GM18520 (cell line): ENCODE data around the gene BET1L.
A peak's percentile ranks its signal among the peaks of the same experiment; 100 is the strongest.
"Not testable (repeated sequence)": the region's sequence is repeated elsewhere in the genome, so short reads cannot be mapped to it uniquely, and the experiment has no call there.

ENCODE experiments used
- ATAC-seq: cut with Tn5 transposase; IDR thresholded peaks from one replicate; pipeline ENCODE4 v1.9.1; 2021; ENCODE audit not compliant: unreplicated experiment

Gene BET1L, protein sequence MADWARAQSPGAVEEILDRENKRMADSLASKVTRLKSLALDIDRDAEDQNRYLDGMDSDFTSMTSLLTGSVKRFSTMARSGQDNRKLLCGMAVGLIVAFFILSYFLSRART

DNA sequence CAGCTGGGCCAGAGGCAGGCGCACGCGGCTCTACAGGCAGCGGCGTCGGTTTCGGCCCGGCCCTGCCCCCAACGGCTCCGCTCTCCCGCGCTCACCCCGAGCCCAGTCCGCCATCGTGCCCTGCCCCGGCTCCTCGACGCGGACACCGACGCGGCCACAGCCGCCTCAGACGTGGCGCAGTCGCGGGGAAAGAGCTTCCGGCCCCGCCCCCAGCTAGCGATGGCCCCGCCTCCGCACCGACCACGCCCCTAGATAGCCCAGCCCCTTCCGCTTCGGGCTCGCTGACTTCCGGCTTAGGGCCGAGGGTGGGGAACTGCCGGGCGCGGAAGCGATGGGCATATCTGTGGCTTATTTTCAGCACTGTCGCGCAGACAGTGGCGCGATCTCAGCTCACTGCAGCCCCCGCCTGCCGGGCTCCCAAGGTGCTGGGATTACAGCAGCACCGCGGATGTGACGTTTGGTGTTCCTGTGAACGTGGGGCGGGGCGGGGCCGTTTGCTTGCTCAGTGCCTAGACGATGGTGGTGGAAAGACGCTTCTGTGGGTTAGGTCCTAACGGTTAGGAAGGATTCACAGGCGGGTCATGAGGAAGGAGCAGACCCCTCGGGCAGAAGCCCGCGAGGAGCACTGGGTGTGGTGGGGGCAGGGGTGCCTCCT lies at the start of gene BET1L, which contains the start of gene RIC8A:
Gene BET1L (minus strand): TSS at position 192 of the 655 bp plus-strand sequence. CDS start 78 bp downstream, at position 114.
Gene RIC8A (plus strand): TSS at position 501 of the 655 bp plus-strand sequence. CDS start 1,147 bp downstream, outside the sequence.
- peak; percentile 77 for ATAC-seq

GRCh38 chr11:255816-256215 lies 48.6 kb upstream of the BET1L start:
- ATAC-seq: no peak

DNA sequence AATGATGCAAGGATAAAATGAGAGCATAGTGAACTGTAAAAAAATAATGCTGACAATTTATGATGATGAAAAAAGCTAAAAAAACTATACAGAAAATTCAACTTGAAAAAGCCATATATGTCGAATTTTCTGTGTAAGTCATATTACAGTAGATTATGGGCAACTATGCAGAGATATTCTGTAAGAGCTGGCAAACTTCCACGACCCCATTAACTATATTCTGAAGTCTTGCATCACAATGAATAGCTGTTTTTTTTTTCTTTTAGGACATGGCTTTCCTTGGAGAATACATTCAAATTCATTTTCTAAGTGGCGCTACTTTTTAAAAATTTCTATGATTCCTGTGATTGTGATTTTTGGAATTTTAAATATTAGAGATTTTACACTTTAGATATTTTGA lies 48.0 kb upstream of the BET1L start:
- no peak for ATAC-seq

- no peak for ATAC-seq
Observed at GRCh38 chr11:253886-254270, 46.7 kb upstream of the BET1L start.

GRCh38 chr11:253160-253885 lies 46.1 kb upstream of the BET1L start:
- no peak for ATAC-seq

GRCh38 chr11:252666-253065 lies 45.5 kb upstream of the BET1L start:
- no peak for ATAC-seq

DNA sequence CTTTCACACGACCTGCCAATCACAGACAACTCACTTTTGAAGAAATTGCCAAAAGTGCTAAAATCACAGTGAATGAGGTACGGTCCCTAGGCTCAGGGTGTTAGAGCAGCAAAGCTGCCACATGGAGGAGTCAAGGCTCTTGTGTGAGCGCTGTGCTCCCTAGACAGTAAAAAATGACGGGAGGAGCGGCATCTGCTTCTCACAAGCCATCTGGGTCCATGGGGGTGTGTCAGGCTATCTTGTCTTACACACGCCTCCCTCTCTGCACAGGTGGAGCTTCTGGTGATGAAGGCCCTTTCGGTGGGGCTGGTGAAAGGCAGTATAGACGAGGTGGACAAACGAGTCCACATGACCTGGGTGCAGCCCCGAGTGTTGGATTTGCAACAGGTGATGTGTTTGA lies 44.4 kb upstream of the BET1L start:
- ATAC-seq: no peak

DNA sequence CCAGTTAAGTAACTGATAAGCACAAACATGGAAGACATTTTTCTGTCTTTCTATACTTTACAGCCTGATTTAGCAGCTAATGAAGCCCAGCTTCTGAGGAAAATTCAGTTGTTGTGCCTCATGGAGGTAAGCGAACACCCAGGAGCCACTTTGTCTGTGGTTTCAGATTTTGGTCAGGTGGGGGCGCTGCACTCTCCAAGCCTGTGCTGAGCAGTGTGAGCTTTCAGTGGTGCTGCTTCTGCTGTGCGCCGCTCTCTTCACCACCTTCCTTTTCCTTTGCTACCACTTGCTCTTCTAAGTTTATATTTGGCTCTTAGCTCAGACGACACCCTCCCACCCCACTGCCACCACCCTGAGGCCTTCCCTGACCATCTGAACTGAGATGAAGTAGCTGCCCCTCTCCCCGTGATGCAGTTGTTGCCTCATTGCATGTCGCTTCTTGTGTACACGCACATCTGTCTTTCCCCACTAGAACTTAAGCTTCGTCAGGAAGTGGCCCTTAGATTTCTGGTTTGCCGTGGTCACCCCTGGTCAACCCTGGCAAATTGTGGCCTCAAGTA lies 43.6 kb upstream of the BET1L start:
- ATAC-seq: no peak

- ATAC-seq: no peak
Observed at GRCh38 chr11:250274-250673, 43.1 kb upstream of the BET1L start.

DNA sequence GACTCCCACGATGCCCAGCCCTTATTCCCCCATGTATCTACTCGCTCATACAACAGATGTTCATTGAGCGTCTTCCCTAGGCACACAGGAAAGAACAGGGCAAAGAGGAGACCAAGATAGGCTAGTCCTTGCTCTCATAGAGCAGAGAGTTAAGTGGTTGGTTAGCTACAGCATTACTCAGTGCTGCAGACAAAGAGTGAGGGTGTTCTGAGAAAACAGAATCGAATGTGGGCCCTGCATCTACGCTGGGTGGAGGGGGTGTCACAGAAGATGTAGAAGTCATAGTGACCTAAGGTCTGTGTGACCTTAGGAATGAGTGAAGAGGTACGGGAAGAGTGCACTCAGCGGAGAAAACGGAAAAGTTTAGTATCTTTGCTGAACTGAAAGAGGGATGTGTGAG lies 41.9 kb upstream of the BET1L start:
- no peak for ATAC-seq

DNA sequence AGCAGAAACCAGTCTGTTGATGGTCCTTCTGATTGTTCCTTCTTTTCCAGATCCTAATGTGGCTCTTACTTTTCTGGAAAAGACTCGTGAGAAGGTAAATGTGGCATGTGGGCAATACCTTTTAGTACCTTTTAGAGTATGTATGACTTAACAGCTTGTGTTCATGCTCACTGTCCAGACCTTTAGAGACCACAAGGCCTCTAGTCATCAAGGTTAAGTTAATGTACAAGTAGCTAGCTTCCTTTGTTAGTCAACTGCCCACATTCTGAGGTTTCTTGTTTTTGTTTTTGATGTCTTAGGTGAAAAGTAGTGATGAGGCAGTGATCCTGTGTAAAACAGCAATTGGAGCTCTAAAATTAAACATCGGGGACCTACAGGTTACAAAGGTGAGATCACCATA lies 37.2 kb upstream of the BET1L start:
- ATAC-seq: no peak

DNA sequence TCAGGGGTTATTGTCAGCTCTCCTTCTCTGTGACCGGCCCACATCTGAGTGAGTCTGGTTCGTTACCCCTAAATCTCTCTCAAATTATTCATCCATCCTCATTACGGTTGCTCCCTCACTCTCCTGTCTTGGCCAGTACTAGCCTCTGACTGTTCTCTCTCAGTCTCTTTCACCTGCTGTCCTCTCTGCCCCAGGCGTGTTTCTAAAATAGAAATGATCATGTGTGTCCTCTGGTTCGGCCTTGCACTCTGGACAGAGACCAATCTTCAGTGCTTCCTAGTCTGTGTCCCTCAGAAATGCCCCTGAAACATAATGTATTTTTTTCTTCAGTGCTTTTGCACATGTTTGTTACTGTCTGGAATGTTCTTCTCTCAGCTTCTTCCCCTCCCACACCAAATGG lies 34.4 kb upstream of the BET1L start:
- no peak for ATAC-seq

GRCh38 chr11:240315-240714 lies 33.1 kb upstream of the BET1L start:
- no peak for ATAC-seq

GRCh38 chr11:238346-238745 lies 31.1 kb upstream of the BET1L start:
- ATAC-seq: not testable (repeated sequence)

GRCh38 chr11:236774-237767 lies 29.9 kb upstream of the BET1L start, which contains the start of gene PSMD13:
Gene PSMD13 (plus strand): TSS chr11:236976. CDS start chr11:237050, 74 bp downstream.
- peak; percentile 66 for ATAC-seq

DNA sequence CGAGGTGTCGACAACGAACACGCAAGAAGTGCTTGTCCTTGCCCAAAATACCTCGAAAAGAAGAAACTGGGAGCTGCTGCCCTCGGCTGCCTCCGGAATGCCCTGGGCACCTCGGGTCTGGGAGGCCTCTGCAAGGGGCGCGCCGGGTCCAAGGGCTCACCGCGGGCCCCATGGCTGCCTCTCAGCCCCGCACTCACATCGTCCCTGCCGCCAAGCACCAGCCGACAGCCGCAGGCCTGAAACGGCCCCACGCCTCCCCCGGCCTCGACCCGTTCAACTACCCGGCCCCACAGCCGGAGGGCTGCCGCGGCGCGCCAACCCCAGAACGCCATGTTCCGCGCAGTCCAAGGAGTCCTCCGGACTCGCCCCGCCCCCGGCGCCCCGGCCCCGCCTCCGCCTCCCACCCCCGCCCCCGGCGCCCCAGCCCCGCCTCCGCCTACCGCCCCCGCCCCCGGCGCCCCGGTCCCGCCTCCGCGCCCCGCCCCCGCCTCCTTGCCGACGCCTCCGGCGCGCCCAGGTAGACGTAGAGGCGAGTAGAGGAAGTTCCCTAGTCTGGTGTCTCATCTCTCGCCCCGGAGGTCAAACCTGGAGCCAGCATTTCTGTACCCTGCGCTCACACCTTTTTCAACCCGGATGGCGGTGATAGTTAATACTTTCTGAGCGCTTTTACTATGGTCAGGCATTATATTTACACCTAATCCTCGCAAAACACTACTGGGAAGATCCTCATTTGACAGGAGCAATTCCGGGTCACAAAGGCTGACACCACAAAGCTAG lies 29.0 kb upstream of the BET1L start, which contains the start of gene SIRT3:
Gene SIRT3 (minus strand): TSS at position 346 of the 777 bp plus-strand sequence. CDS start 14 bp downstream, at position 332.
- ATAC-seq: peak; percentile 62

- no peak for ATAC-seq
Observed at GRCh38 chr11:235609-235996, 28.4 kb upstream of the BET1L start.

DNA sequence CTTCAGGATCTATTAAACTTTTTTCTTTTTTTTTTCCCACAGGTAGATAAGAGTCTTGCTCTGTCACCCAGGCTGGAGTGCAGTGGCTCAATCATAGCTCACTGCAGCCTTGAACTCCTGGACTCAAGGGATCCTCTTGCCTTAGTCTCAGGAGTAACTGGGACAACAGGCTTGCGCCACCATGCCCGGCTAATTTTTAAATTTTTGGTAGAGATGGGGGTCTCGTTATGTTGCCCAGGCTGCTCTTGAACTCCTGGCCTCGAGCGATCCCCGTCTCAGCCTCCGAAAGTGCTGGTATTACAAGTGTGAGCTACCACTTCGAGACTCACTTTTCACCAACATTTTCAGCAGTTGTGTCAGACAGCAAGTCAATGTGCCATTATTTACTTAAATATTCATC lies 28.0 kb upstream of the BET1L start:
- no peak for ATAC-seq

DNA sequence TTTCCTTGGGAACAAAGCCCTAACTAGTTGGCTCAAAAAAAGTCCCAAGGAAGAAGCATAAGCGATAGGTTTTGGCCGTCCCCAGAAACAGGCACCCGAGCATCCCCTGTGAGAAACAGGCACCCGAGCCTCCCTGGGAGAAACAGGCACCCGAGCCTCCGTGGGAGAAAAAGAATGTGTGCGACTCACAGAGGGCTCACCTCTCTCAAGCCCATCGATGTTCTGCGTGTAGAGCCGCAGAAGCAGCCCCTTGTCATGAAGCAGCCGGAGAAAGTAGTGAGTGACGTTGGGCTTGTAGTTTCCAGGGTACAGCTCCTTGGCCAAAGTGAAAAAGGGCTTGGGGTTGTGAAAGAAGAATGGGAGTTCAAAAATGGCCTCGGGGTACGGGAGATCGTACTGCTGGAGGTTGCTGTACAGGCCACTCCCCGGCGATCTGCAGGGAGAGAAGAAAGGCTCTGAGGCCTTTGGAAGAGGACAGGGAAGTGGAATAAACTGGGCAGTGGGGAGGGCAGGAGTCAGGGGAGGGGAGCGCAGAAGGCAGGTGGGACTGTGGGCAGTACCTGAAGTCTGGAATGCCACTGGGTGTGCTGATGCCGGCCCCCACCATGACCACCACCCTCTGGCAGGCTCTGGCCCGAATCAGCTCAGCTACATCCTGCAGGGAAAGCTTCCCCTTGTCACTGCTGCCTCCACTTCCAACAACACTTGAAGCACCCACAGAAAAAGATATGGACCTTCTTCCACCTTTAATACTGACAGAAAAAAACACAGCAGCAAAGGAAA lies 25.8 kb upstream of the BET1L start:
- no peak for ATAC-seq
